ENCODE data around the gene FYCO1. TPM values are rescaled to one million over a fixed set of nuclear protein-coding genes. Genes with fewer than 3 reads are reported as not detected.
"Not testable (repeated sequence)": the region's sequence is repeated elsewhere in the genome, so short reads cannot be mapped to it uniquely, and the experiment has no call there.

The FYCO1 gene
- total RNA-seq, 1 donor from 2014 or later: 18.5 TPM

DNA sequence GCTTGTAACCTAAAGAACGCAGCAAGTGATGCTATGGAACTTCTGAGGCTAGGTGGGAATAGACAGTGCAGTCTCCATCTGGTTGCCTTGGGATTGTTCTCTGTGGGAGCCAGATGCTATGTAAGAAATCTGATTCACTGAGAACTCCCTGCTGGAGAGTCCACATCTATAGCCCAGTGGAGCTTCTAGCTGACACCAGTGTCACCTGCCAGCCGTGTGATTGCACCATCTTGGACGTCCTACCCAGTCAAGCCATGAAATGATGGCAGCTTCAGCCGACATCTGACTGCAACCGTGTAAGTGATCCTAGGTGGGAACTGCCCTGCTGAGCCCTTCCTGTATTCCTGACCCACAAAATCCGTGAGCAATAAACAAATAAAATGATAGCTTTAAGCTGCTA is 12.4 kb upstream of the FYCO1 start:
- ATAC-seq: no peak

DNA sequence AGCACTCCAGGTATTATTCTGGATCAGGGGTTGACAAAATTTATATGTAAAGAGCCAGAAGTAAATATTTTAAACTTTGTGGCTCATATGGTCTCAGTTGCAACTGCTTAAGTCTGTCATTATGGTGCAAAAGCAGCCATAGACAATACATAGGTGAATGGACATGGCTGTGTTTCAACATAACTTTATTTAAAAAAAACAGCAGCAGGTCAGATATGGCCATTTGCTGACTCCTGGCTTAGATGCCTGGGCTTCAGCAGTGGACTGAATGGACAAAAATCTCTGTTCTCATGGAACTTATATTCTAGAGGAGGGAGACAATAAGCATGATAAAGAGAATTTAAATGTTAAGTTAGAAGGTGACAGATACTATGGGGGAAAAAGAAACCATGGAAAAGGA is 11.7 kb upstream of the FYCO1 start:
- ATAC-seq: no peak

DNA sequence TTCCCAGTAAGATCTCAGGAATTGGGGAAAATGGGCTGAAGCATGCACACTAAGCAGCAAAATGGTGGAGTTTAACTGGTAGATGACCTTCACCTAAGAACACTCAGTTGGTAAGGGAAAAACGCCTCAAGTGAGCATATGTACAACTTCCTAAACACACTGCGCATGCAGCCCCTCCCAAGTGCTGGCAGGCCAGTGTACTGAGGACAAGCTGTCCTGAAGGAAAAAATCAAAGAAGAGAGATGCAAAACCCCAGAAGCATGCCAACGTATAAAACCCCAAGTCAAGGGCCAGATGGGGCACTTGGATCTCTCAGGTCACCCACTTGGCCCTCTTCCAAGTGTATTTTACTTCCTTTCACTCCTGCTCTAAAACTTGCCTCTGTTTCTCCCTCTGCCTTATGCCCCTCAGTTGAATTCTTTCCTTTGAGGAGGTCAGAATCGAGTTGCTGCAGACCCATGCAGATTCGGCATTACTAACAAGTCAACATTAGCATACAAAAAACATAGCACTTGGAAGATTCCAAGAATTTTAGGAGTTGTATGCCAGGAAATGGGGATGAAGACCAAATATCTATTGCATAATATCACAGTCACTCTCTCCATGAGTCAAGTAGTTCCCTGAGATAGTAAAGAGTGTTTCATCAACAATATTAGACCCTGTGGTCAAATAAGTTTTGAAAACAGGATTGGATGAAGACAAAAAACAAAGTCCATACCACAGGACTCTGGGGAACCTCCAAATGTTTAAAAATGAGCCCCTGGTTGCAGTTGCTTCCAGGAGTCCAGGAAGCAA is 10.8 kb upstream of the FYCO1 start:
- ATAC-seq: no peak

DNA sequence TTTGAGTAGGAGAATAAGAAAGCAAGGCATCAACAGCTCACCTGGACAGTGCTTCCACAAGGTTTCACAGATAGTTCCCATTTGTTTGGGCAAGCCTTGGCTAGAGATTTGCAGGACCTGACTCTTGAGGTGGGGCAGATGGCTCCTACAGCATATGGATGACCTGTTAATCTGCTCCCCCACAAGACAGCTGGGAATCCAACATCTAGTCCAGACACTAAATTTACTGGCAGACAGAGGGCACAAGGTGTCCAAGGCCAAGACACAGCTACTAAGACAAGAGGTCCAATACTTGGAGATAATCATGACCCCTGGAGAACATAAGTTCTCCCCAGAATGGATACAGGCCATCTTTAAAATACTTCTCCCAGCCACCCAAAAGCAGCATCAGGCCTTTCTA is 8.1 kb upstream of the FYCO1 start:
- not testable (repeated sequence) for ATAC-seq

DNA sequence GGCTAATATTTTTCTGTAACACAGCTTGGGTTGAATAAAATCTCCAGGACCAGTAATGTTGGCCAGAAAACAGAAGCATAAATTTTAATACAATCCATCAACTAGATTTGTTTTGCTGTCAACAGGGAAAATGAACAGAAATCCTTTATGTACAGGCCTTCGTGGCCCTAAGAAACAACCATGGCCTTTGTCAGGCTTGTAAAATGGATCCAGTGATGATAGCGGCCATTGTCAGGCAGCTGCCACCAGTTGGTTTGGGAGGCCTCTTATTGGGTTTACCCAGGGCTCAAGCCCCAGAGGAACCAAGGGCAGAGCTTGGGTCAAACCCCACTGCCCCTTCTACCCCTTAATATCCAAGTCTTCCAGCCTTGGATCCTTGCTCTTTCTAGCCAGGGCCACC is 5.6 kb upstream of the FYCO1 start:
- ATAC-seq: no peak

DNA sequence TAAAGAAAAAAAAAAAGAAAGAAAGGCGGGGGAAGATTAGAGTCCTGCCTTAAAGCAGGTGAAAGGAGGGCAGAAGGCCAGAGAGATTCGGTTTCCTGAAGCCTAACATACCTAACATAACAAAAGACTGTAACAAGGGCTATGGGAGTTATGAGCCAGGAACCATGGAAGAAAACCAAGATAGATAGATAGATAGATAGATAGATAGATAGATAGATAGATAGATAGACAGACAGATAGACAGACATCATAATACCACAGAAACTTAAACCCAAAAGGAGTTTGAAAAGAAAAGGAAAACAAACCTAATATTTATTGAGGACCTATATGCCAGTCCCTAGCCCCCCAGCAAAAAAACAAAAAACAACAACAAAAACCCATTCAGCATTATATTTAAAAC is 2.3 kb upstream of the FYCO1 start:
- no peak for ATAC-seq

DNA sequence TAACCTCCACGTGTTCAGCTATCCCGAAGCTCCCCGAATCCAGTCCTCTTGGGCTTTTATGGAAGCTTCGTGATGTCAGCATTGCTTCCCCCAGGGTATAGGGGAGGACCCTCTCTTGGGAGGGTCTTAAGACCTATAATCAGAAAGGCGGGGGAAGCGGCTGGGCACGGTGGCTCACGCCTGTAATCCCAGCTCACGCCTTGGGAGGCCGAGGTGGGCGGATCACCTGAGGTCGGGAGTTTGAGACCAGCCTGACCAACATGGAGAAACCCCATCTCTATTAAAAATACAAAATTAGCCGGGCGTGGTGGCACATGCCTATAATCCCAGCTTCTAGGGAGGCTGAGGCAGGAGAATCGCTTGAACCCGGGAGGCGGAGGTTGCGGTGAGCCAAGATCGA is 1.9 kb upstream of the FYCO1 start:
- ATAC-seq: not testable (repeated sequence)

DNA sequence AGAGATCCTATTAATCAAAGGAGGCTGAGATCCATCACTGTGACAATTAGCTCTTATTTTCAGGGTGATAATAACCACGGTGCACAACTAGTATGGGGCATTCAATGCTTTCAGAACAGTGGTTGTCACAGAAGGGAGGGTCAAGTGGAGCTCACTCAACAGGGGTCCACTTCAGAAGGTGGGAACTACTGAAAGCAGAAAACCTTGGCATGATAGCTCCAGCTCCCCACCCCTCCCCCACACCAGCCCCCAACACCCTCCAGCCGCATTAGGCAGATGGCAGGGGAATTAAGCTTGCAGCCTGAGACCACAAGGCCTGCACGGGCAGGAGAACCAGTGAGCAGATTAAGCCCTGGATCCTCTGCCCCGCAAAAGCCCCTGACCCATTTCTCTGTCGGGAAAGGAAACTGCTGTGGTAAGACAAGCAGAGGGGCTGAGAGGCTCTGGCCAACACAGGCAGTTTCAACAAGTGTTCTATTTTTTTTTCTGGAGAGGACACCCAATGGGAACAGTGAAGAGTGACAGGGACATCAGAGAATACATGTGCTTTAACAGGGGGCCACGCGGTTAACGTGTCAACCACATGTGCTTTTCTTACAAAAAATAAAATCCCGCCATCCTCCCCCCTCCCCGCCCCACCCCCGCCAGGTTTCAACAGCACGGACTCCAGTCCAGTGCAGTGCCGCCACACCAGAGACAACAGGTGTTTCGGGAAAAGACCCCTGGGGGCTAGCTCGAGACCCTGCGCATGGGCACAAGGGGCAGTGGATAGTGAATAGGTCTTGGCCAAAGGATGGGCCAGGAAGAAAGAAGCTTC is 997 bp downstream of the FYCO1 start:
- peak; percentile 23 for ATAC-seq

DNA sequence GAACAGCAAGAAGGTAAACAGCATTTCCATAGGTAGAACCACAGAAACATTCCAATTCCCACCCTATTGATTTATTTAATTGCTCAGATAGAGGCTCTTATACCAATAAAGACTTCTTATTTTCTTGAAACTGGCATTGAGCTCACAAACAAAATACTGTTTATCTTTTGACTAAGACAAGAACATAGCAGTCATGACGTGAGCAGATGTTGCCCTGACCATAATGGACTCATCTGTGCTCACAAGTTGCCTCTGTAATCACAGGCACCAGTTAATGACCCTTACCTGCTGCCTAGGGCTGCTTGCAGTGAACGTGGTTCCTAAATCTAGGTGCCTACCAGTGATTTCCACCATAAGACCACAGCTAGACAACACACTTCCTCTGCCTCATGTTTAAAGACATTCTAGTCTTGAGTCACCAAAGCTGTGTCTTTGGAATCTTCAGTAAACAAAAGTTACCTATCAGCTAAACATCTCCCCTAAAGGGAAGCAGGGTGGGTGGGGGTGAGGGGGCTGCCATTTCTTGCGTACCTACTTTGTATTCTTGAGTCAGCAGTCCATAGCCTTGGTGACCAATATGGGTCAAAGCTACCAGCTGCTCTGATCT is 2.1 kb downstream of the FYCO1 start:
- no peak for ATAC-seq

DNA sequence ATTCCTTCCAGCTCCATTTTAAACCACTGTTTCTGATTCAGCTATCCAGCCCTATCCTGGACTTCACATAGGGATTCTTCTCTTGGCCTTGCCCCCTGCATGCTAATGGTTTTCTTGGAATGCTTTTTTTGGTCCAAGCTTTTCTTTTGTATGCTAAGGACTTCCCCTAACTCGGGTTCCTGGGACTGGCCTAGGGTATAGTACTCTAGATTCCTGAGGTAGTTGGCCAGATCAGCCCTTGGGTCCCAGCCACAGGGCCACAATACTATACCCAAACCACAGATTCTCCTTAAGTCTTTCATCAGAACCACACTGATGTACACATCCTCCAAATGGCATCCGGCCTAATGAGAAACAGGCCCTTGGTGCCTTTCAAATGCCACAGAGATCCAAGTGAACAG is 2.8 kb downstream of the FYCO1 start:
- no peak for ATAC-seq

DNA sequence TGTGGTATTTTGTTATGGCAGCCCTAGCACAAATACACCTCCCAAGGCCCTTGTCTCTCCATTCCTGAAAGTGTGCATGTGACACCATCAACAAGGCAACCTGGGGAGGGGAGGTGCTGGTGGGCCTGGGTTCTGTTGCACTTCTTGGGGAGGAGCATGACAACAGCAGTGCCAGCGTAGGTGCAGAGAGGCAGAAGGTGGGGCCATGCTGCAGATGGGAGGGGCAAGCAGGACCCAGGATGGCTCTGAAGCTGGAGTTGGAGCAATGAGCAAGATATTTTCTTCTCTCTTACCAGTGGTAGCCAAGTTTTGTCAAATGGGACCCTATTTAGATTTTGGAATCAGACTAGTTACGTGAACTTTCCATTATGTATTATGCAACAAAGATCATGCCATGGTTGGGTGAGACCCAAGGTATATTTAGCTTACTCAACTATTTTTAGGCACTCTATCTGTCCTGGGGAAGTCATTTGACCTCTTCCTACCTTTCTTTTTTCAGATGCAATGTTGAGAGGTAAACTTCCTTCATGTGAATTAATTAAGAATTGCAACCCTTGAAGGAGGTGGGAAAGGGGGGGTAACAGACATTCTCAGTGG is 3.4 kb downstream of the FYCO1 start:
- no peak for ATAC-seq

DNA sequence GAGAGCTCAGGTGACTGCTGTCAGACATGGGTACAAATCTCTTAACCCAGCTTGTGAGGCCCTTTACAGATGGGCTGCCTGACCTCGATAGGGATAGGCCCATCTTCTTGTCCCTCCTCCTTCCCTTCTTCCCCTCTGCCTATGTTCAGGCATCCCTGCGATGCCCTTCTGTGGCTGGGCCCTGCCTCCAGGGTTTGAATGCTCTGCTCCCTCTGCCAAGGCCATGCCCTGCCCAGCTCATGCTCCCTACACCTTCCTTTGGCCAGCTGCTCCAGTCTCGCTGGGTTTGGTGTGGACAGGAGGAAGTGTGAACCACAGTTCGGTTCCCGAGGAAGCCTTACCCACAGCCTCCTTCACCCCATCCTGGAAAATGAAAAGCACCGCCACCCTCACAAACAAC is 4.3 kb downstream of the FYCO1 start:
- ATAC-seq: no peak

DNA sequence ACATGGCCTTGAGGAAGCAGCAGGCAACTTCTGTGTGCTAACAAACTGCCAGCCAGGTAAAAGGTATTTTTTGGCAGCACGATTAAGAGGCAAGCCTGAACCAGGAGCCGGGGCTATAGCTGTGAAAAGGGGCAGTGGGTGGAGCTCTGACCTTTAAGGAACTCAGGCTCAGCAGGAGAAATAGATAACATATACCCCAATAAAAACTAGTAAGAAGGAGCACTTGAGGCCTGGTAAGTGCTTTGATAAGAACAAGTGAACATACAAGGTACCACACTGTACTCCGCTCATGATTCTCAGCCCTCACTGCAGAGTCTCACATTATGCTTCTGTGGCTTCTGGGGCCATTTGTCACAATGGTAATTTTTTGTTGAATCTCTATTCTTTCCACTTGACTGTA is 5.4 kb downstream of the FYCO1 start:
- no peak for ATAC-seq

DNA sequence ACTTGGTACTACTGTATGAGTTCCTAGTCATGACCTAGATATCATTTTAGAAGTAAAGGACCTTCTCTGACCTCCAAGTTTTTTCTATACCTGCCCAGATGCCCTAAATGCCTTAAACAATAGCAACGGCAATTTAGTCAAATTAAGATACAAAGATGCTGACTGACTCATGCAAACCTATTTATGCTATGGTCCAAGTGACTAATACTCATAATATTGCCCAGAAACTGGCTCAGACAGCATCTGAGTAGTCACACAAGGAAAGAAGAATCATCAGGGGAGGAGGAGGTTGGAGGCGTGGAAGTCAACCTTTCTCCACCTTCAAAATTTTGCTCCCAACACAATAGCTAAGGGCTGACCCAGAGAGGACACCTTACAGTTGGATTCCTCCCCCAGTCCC is 6.8 kb downstream of the FYCO1 start:
- peak; percentile 89 for ATAC-seq

DNA sequence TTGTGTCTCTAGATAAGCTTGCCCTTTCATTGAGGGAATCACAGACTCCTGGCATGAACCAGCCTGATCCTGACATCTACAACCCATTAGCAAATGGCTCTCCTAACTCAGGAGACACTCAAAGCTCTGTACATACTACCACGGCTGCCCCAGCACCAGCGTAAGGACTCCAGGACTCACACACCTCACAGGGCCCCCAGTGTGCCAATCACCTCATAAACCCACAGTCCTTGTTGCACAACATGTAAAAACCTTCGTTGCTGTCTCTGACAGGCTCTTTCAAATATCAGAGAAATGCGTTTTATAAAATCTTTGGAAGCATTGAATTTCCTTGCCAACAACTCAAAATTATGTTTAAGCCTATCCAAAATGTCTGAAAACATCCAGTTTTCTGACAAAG is 7.3 kb downstream of the FYCO1 start:
- ATAC-seq: no peak

DNA sequence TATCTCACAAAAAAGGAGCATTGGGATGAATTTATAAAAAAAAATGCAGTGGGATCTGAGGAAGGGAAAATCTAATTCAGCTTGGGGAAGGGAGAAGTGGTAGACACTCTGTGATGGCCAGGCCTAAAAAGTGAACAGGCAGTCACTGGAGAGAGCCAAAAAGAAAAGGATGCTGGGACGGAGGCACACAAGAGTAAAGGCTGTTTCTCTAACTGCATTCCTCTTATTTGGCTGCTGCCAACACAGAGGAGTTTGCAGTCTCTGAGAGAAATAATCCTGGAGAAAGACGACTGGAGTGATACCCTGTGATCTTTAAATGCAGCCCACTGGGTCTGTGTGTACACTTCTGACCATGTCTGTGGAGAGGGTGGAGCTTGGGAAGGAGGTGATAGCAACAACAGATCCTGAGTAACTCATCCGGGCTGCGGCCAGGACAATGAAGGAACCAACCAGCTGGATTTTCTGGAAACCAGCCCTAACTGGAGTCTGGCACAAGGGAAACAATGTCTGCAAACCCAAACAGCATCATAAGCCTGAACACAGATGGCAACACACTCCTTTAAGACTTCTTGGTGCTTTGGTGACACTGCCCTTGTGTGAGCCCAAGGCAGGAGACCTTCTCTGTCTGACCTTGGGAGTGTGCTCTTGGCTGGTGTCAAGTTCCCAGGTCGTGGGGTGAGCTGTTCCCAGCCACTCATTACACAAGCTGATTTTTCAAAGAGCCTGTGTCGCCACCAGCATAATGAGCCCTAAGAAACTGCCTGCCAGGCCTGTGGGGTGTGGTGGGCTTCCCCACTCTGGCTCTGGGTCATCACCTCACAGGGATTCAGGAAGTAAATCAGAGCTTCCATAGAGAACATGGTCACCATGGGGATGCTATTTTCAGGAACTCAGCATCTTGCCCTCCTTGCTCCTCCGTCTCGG is 8.0 kb downstream of the FYCO1 start:
- no peak for ATAC-seq

DNA sequence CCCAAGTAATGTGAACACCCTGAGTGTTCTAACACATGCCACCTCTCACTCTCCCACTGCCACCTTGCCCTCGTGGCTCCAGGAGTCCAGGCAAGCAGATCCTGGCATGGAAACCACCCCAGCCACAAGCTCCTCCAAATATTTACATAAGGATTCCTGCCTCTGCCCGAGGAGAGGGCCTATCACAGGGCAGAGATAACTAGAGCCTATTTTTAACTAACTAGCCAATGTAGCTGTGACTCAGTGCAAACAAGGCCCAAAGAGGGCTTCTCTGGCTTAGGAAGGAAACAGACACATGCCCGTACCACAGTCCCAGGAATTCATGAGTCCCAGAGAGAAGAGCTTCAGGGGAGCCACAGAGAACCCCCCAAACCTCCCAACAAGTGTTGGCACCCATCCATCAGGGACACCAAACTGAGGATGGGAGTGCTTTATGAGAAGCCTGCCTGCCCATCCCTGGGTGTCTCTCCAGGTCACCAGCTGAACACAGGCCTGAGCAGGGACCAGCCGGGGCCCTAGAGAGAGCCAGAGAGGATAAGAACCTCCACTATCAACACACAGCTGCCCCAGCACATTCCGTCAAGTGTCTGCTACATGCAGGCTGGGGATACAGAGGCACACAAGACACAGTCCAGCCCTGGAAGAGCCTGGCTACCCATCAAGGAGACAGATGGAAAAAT is 9.2 kb downstream of the FYCO1 start:
- peak; percentile 57 for ATAC-seq

DNA sequence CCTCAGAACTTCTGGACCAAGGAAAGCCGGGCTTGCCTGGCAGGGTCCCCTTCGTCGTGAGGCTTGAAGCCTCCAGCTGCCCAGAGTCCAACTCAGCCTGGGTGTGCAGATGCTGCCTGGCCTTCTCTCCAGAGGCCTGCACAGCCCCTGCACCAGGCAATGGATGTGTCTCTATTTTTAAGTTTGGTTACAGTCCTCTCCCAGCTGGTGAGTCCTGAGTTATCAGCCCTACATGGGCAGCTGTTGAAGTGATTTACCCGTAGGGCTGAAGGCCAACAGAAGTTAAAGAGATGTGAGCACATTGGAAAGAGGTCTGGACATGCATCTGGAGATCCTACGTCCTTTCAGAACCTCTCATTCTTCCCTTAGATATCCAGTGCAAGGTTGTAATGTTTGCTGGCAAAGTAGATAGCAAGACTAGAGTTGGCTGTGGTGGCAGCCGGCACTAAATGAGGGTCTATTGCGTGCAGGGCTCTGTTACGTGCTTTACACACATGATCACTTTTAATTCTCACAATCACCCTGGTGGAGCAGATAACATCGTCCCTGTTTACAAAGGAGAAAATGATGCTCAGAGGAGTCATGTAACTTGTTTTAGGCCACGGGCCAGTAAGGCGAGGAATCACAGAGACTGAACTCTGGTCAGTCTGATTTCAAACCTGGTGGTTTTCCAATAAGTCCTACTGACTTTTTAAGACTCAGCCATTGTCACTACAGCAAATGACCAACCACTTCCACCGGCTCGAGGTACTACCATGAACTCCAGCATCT is 9.9 kb downstream of the FYCO1 start:
- ATAC-seq: no peak

DNA sequence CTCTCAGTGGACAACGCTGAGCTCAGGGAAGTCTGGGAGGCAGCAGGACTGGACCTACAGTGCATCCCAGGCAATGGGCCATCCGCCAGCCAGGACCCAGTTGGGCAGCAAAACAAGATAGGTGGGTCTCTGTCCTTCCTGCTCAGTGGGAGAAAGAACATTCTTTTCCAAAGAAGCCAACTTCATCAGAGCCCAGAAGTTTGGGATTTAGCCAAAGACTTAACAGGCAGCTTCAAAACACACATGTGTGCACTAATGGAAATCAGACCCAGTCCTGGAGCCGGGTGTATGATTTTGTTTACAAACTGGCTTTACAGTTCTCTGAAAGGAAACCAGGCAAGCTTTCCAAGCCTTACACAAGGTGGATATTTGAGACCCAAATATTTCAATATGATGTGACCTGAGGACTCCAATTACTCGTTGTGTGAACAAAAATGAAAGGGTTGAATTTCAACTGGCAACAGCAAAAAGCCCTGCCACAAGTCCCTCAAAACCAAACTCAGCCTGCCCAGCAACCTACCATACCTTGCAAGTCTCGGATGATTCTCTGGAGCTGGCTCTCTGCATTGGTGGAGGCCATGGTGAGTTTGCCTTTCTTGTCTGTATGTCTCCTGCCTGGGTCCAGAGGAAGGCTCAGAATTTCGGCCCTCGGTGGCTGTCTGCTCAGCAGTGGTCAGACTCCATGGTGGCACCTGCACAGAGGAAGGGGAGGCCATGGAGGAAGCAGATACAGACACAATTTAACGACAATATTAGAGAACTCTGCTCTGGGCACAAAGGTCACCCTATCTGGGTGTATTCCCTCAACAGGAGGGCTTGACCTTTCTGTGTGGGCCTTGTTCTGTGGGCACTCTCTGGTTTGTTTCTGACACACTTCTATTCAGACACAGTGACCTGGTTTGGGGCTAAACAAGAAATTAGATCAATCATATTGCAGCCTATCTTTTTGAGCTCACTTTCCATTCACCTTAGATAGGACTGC is 11.0 kb downstream of the FYCO1 start:
- no peak for ATAC-seq
